Measurements from ENCODE around the gene KBTBD7. TPM values are rescaled to one million over a fixed set of nuclear protein-coding genes. Genes with fewer than 3 reads are reported as not detected.

The KBTBD7 gene
- total RNA-seq, 1 donor from 2014 or later: 14.4 TPM

GRCh38 chr13:41211062-41211461 lies 16.7 kb upstream of the KBTBD7 start:
- Mint-ChIP-seq H3K36me3 (ENCODE audit: insufficient read depth) (peaks cover 13% of the 10 kb centered on the region), H3K4me1 (ENCODE audit: low read depth) (no peaks in the 10 kb centered on the region), H3K27ac (no peak overlapping the region), H3K27me3 (no peaks in the 10 kb centered on the region), H3K9me3 (ENCODE audit: low read depth) (peaks cover 32% of the 10 kb centered on the region), H3K4me3 (ENCODE audit: low read depth) (no peak overlapping the region)
- no peak for TF ChIP-seq CTCF (IDR thresholded peaks at IDR 0.05; ENCODE audit: unreplicated experiment)
- DNase-seq (ENCODE audit: low spot score, unreplicated experiment): no peak

- H3K27ac Mint-ChIP-seq: no peak overlapping the region
- no peaks in the 10 kb centered on the region for H3K27me3 Mint-ChIP-seq
- no peak overlapping the region for H3K4me3 Mint-ChIP-seq (ENCODE audit: low read depth)
- H3K4me1 Mint-ChIP-seq (ENCODE audit: low read depth): no peaks in the 10 kb centered on the region
- H3K36me3 Mint-ChIP-seq (ENCODE audit: insufficient read depth): peaks cover 8% of the 10 kb centered on the region
- H3K9me3 Mint-ChIP-seq (ENCODE audit: low read depth): peaks cover 28% of the 10 kb centered on the region
- TF ChIP-seq CTCF (IDR thresholded peaks at IDR 0.05; ENCODE audit: unreplicated experiment): no peak
- no peak for DNase-seq (ENCODE audit: low spot score, unreplicated experiment)
Observed at GRCh38 chr13:41206467-41206866, 12.1 kb upstream of the KBTBD7 start.

GRCh38 chr13:41203810-41204209 lies 9.4 kb upstream of the KBTBD7 start:
- no peaks in the 10 kb centered on the region for H3K27me3 Mint-ChIP-seq
- H3K4me3 Mint-ChIP-seq (ENCODE audit: low read depth): no peak overlapping the region
- no peak for DNase-seq (ENCODE audit: low spot score, unreplicated experiment)
- H3K4me1 Mint-ChIP-seq (ENCODE audit: low read depth): no peaks in the 10 kb centered on the region
- TF ChIP-seq CTCF (IDR thresholded peaks at IDR 0.05; ENCODE audit: unreplicated experiment): no peak
- no peaks in the 10 kb centered on the region for H3K36me3 Mint-ChIP-seq (ENCODE audit: insufficient read depth)
- H3K9me3 Mint-ChIP-seq (ENCODE audit: low read depth): peaks cover 10% of the 10 kb centered on the region
- no peak overlapping the region for H3K27ac Mint-ChIP-seq

GRCh38 chr13:41200126-41200525 lies 5.8 kb upstream of the KBTBD7 start:
- Mint-ChIP-seq H3K27me3 (no peaks in the 10 kb centered on the region), H3K4me3 (ENCODE audit: low read depth) (no peak overlapping the region), H3K9me3 (ENCODE audit: low read depth) (no peaks in the 10 kb centered on the region), H3K27ac (no peak overlapping the region), H3K36me3 (ENCODE audit: insufficient read depth) (no peaks in the 10 kb centered on the region), H3K4me1 (ENCODE audit: low read depth) (no peaks in the 10 kb centered on the region)
- no peak for DNase-seq (ENCODE audit: low spot score, unreplicated experiment)
- no peak for TF ChIP-seq CTCF (IDR thresholded peaks at IDR 0.05; ENCODE audit: unreplicated experiment)

GRCh38 chr13:41199526-41199925 lies 5.2 kb upstream of the KBTBD7 start:
- no peaks in the 10 kb centered on the region for H3K27me3 Mint-ChIP-seq
- no peaks in the 10 kb centered on the region for H3K36me3 Mint-ChIP-seq (ENCODE audit: insufficient read depth)
- H3K9me3 Mint-ChIP-seq (ENCODE audit: low read depth): no peaks in the 10 kb centered on the region
- H3K27ac Mint-ChIP-seq: no peak overlapping the region
- no peak for TF ChIP-seq CTCF (IDR thresholded peaks at IDR 0.05; ENCODE audit: unreplicated experiment)
- H3K4me1 Mint-ChIP-seq (ENCODE audit: low read depth): no peaks in the 10 kb centered on the region
- DNase-seq (ENCODE audit: low spot score, unreplicated experiment): no peak
- H3K4me3 Mint-ChIP-seq (ENCODE audit: low read depth): no peak overlapping the region
